ENCODE results near the gene ZBTB9. TPM values are rescaled to one million over a fixed set of nuclear protein-coding genes. Genes with fewer than 3 reads are reported as not detected.

ZBTB9 gene
- total RNA-seq, 1 experiment from 2014 or later, result 14.2 TPM

DNA sequence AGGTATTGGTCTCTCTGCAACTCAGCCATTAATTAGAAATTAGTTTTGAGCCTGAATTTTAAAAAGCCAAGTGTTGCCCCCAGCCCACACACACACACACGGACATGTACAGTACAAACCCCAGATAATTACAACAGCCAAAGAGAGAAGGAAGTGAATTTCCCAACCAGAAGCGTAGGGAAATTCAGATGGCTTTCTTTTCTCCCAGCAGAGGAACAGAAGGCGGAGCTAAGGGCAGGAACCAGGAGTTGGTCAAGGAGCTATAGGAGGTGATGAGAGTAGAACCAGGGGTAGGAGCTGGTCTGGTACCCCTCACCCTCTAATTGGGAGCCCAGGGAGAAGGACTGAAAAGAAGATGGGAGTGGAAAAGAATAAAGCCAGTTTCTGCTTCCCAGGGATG, 3.9 kb upstream of the ZBTB9 start:
- Histone ChIP-seq H4K20me1 (ENCODE audit: insufficient read depth) (no peaks in the 10 kb centered on the region), H3K4me3 (replicated peaks in 1 of 2; ENCODE audit: low read depth in 1 of 2, low read length in 2 of 2) (no peak overlapping the region), H3K27ac (ENCODE audit: low read depth, low read length) (no peak overlapping the region), H3K9ac (ENCODE audit: low read length) (no peak overlapping the region), H3K9me3 (ENCODE audit: control insufficient read depth in 1 of 2, insufficient read depth in 1 of 2, low read depth in 1 of 2, low read length in 2 of 2) (no peaks in the 10 kb centered on the region), H3K4me1 (ENCODE audit: control insufficient read depth in 1 of 2, insufficient read depth in 2 of 2, low read length in 2 of 2) (peaks cover 3 to 10% of the 10 kb centered on the region in 2 experiments; a peak in 3 of 4 replicates), H3K79me2 (ENCODE audit: insufficient read depth, low read length) (peaks cover 17% of the 10 kb centered on the region), H2AFZ (ENCODE audit: low read depth, low read length, poor library complexity, severe bottlenecking) (no peak overlapping the region), H3K36me3 (ENCODE audit: control insufficient read depth in 1 of 2, insufficient read depth in 2 of 2, low read length in 2 of 2) (peaks cover under 1 to 2% of the 10 kb centered on the region in 2 experiments; a peak in 3 of 4 replicates), H3K27me3 (ENCODE audit: insufficient read depth, low read length) (no peaks in the 10 kb centered on the region), H3K9me2 (ENCODE audit: insufficient read depth) (no peaks in the 10 kb centered on the region), H3K4me2 (ENCODE audit: low read length) (no peak overlapping the region)
- POLR2A ChIA-PET, result no interaction called here
- intact Hi-C loops (cut with micrococcal nuclease), result no loop called here
- RAD21 ChIA-PET (ENCODE audit: low non-redundant PET in 1 of 2, low total read pairs in 2 of 2, uncharacterized antibody in 2 of 2, unreplicated experiment in 2 of 2), result no interaction called here
- TF ChIP-seq POLR2AphosphoS5 (IDR thresholded peaks at IDR 0.05; ENCODE audit: low read depth, low read length) (no peak), SIN3A (IDR thresholded peaks at IDR 0.05; ENCODE audit: low read depth) (no peak), RAD21 (IDR thresholded peaks at IDR 0.05; ENCODE audit: low read depth) (no peak), CBX3 (IDR thresholded peaks at IDR 0.05; ENCODE audit: low read depth) (no peak), CEBPB (IDR thresholded peaks at IDR 0.05; ENCODE audit: low read depth) (no peak), YY1 (IDR thresholded peaks at IDR 0.05; ENCODE audit: extremely low read depth, insufficient replicate concordance, low read depth, low read length) (no peak)
- TF ChIP-seq, protein P1, sequence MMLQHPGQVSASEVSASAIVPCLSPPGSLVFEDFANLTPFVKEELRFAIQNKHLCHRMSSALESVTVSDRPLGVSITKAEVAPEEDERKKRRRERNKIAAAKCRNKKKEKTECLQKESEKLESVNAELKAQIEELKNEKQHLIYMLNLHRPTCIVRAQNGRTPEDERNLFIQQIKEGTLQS (IDR thresholded peaks at IDR 0.05), result no peak
- DNase-seq (ENCODE audit: low read depth, low spot score) (no peak), ATAC-seq (no peak)
- CTCF ChIA-PET, result no interaction called here
- no TSS peak for BruUV-seq (replicated peaks)

DNA sequence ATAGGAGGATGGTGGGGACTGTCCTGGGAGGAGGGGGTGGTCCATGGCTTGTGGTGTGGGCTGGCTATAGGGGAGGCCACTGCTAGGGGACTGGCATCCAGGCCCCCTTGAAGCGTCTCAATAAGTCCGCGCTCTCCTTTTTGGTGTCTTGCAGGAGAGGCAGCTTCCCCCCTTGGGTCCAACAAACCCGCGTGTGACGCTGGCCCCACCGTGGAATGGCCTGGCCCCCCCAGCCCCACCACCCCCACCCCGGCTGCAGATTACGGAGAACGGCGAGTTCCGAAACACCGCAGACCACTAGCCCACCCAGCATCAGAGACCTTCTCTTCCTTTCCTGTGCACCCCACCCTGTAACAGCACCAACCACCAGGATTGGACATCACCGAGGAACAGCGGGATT, 2.8 kb upstream of the ZBTB9 start:
- ChIA-PET RAD21 (ENCODE audit: low non-redundant PET in 1 of 2, low total read pairs in 2 of 2, uncharacterized antibody in 2 of 2, unreplicated experiment in 2 of 2) (no interaction called here), CTCF (no interaction called here), POLR2A (no interaction called here)
- Histone ChIP-seq H2AFZ (ENCODE audit: low read depth, low read length, poor library complexity, severe bottlenecking) (no peak overlapping the region), H3K27ac (ENCODE audit: low read depth, low read length) (no peak overlapping the region), H3K4me2 (ENCODE audit: low read length) (no peak overlapping the region), H3K36me3 (ENCODE audit: control insufficient read depth in 1 of 2, insufficient read depth in 2 of 2, low read length in 2 of 2) (peaks cover 3 to 13% of the 10 kb centered on the region in 2 experiments; a peak in 3 of 4 replicates), H3K9me2 (ENCODE audit: insufficient read depth) (no peaks in the 10 kb centered on the region), H4K20me1 (ENCODE audit: insufficient read depth) (no peaks in the 10 kb centered on the region), H3K9ac (ENCODE audit: low read length) (no peak overlapping the region), H3K79me2 (ENCODE audit: insufficient read depth, low read length) (peaks cover 28% of the 10 kb centered on the region), H3K27me3 (ENCODE audit: insufficient read depth, low read length) (no peaks in the 10 kb centered on the region), H3K4me3 (replicated peaks in 1 of 2; ENCODE audit: low read depth in 1 of 2, low read length in 2 of 2) (no peak overlapping the region), H3K4me1 (ENCODE audit: control insufficient read depth in 1 of 2, insufficient read depth in 2 of 2, low read length in 2 of 2) (peaks cover 5 to 11% of the 10 kb centered on the region in 2 experiments; a peak in 3 of 4 replicates), H3K9me3 (ENCODE audit: control insufficient read depth in 1 of 2, insufficient read depth in 1 of 2, low read depth in 1 of 2, low read length in 2 of 2) (no peaks in the 10 kb centered on the region)
- intact Hi-C loops (cut with micrococcal nuclease), result no loop called here
- TF ChIP-seq ELF1 (IDR thresholded peaks at IDR 0.05; ENCODE audit: borderline replicate concordance, low read depth) (no peak), POLR2A (IDR thresholded peaks at IDR 0.05; ENCODE audit: borderline replicate concordance, extremely low read depth, insufficient read depth, insufficient read length) (no peak), JUND (IDR thresholded peaks at IDR 0.05) (no peak), CEBPB (IDR thresholded peaks at IDR 0.05; ENCODE audit: low read depth) (no peak), SIN3A (IDR thresholded peaks at IDR 0.05; ENCODE audit: low read depth) (no peak)
- TF ChIP-seq, protein P2, sequence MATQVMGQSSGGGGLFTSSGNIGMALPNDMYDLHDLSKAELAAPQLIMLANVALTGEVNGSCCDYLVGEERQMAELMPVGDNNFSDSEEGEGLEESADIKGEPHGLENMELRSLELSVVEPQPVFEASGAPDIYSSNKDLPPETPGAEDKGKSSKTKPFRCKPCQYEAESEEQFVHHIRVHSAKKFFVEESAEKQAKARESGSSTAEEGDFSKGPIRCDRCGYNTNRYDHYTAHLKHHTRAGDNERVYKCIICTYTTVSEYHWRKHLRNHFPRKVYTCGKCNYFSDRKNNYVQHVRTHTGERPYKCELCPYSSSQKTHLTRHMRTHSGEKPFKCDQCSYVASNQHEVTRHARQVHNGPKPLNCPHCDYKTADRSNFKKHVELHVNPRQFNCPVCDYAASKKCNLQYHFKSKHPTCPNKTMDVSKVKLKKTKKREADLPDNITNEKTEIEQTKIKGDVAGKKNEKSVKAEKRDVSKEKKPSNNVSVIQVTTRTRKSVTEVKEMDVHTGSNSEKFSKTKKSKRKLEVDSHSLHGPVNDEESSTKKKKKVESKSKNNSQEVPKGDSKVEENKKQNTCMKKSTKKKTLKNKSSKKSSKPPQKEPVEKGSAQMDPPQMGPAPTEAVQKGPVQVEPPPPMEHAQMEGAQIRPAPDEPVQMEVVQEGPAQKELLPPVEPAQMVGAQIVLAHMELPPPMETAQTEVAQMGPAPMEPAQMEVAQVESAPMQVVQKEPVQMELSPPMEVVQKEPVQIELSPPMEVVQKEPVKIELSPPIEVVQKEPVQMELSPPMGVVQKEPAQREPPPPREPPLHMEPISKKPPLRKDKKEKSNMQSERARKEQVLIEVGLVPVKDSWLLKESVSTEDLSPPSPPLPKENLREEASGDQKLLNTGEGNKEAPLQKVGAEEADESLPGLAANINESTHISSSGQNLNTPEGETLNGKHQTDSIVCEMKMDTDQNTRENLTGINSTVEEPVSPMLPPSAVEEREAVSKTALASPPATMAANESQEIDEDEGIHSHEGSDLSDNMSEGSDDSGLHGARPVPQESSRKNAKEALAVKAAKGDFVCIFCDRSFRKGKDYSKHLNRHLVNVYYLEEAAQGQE (IDR thresholded peaks at IDR 0.05; ENCODE audit: low read depth), result no peak
- no peak for DNase-seq (ENCODE audit: low read depth, low spot score)
- no TSS peak for BruUV-seq (replicated peaks)
- ATAC-seq, result no peak

Data from HCT116 (cell line).